Amygdala (tissue), 56 donors: ENCODE data around the gene GLB1L2.

Experiments used
- DNase-seq, 56 donors: peaks; one replicate each; lab custom pipeline; 2025; lab: John Stamatoyannopoulos, UW

Gene GLB1L2

GRCh38 chr11:134399293-134399654, 67.5 kb downstream of the GLB1L2 start:
- DNase-seq: no peak

GRCh38 chr11:134399996-134400395, 68.2 kb downstream of the GLB1L2 start:
- DNase-seq: no peak

GRCh38 chr11:134401825-134402809, 70.3 kb downstream of the GLB1L2 start:
- no peak for DNase-seq

GRCh38 chr11:134402910-134403309, 71.1 kb downstream of the GLB1L2 start:
- no peak for DNase-seq

GRCh38 chr11:134404575-134405341, 73.0 kb downstream of the GLB1L2 start:
- peak in 1 of 56 donors; percentile 21 for DNase-seq

GRCh38 chr11:134405436-134405835, 73.6 kb downstream of the GLB1L2 start:
- DNase-seq: no peak

- no peak for DNase-seq
Observed at GRCh38 chr11:134405841-134406240, 74.1 kb downstream of the GLB1L2 start.

GRCh38 chr11:134406264-134407185, 74.7 kb downstream of the GLB1L2 start:
- no peak for DNase-seq

- DNase-seq: peak in 18 of 56 donors; percentile 21 to 67 (median 38)
Observed at GRCh38 chr11:134407321-134407828, 75.6 kb downstream of the GLB1L2 start.

GRCh38 chr11:134407923-134408322, 76.1 kb downstream of the GLB1L2 start:
- DNase-seq: no peak

GRCh38 chr11:134409552-134410429, 78.0 kb downstream of the GLB1L2 start:
- peak in 14 of 56 donors; percentile 18 to 62 (median 42) for DNase-seq

- DNase-seq: peak in 3 of 56 donors; percentile 23 to 46 (median 46)
Observed at GRCh38 chr11:134410766-134411165, 79.0 kb downstream of the GLB1L2 start.

GRCh38 chr11:134412203-134413042, 80.6 kb downstream of the GLB1L2 start, which contains the start of gene B3GAT1:
TSS of gene B3GAT1 (minus strand) at chr11:134412242. CDS start at chr11:134387659, 24,583 bp downstream.
- DNase-seq: peak in 55 of 56 donors; percentile 60 to 96 (median 89)

- peak in 11 of 56 donors; percentile 38 to 67 (median 57) for DNase-seq
Observed at GRCh38 chr11:134413043-134413825, 81.4 kb downstream of the GLB1L2 start.

- DNase-seq: peak in 7 of 56 donors; percentile 21 to 58 (median 39)
Observed at GRCh38 chr11:134413826-134414731, 82.3 kb downstream of the GLB1L2 start.
